ENCODE data around the gene PARP15.

DNA sequence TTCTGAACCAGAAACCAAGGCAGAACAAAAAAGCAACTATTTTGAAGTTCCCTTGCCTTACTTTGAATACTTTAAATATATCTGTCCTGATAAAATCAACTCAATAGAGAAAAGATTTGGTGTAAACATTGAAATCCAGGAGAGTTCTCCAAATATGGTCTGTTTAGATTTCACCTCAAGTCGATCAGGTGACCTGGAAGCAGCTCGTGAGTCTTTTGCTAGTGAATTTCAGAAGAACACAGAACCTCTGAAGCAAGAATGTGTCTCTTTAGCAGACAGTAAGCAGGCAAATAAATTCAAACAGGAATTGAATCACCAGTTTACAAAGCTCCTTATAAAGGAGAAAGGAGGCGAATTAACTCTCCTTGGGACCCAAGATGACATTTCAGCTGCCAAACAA is 8.7 kb upstream of the PARP15 start:
- TF ChIP-seq CTCF (IDR thresholded peaks at IDR 0.05), result no peak
- TF ChIP-seq POLR2A (IDR thresholded peaks at IDR 0.05), result no peak
